ENCODE results near the gene LRRC31. TPM values are rescaled to one million over a fixed set of nuclear protein-coding genes. Genes with fewer than 3 reads are reported as not detected.

The LRRC31 gene
- total and polyA plus RNA-seq, 2 experiments from 2014 or later, result not detected

DNA sequence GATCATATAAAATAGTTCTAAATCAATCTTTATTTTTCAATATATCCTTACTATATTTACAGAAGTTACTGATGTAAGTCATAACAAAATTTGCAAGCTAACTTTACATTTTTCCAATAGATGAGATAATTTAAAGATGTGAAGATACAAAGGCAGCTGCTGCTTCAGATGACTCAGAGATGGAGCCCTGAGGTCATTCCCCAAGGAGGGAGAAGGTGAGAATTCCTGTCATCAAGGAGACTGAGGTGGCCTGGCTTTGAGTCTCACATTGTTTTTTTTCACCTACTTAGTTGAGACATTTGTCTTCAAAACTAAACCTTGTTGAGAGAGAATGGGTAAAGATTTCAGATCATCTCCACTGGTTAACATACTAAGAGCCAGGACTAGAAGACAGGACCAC lies 37.7 kb upstream of the LRRC31 start:
- Mint-ChIP-seq H3K4me1 (peaks cover 4% of the 10 kb centered on the region), H3K9me3 (peaks cover 14% of the 10 kb centered on the region), H3K36me3 (ENCODE audit: low read depth) (peaks cover 8% of the 10 kb centered on the region), H3K27ac (no peak overlapping the region; the same call in 1 of the 2 replicates), H3K4me3 (no peak overlapping the region), H3K27me3 (ENCODE audit: insufficient read depth, low read depth, poor library complexity) (no peaks in the 10 kb centered on the region)
- no peaks in the 10 kb centered on the region for H3F3A ChIP-seq (replicated peaks; ENCODE audit: low read depth)
- H4K20me1 ChIP-seq (replicated peaks; ENCODE audit: insufficient read depth), result no peaks in the 10 kb centered on the region
- H3K27me3 ChIP-seq (ENCODE audit: insufficient read depth), result no peaks in the 10 kb centered on the region
- no peaks in the 10 kb centered on the region for H3K79me2 ChIP-seq (replicated peaks; ENCODE audit: insufficient read depth)
- 0 out of 2 replicates have a peak overlapping the region, but pooled peaks have one; percentile 20 for H3K4me2 ChIP-seq
- 0 out of 2 replicates have a peak, but pooled peaks cover 4% of the 10 kb centered on the region for H3K9me2 ChIP-seq (ENCODE audit: insufficient read depth)
- peaks cover 17% of the 10 kb centered on the region; the same call in 1 of the 2 replicates for H3K4me1 ChIP-seq (ENCODE audit: insufficient read depth)
- H3K27ac ChIP-seq (ENCODE audit: low read depth), result no peak overlapping the region
- ATAC-seq (no peak), DNase-seq (ENCODE audit: low spot score) (no peak)
- H3K4me3 ChIP-seq, result no peak overlapping the region
- H3K36me3 ChIP-seq (ENCODE audit: insufficient read depth), result no peaks in the 10 kb centered on the region
- H2AFZ ChIP-seq, result no peak overlapping the region
- TF ChIP-seq POLR2AphosphoS5 (IDR thresholded peaks at IDR 0.05; ENCODE audit: low read depth) (no peak), STAT1 (IDR thresholded peaks at IDR 0.05; ENCODE audit: unreplicated experiment) (no peak), EZH2phosphoT487 (IDR thresholded peaks at IDR 0.05; ENCODE audit: unreplicated experiment) (no peak), NANOG (IDR thresholded peaks at IDR 0.05; ENCODE audit: borderline replicate concordance) (no peak), EZH2 (IDR thresholded peaks at IDR 0.05; ENCODE audit: low read depth, unreplicated experiment) (no peak), ZNF114 (CRISPR knock-in tag; IDR thresholded peaks at IDR 0.05) (no peak), CREB1 (CRISPR knock-in tag; IDR thresholded peaks at IDR 0.05; ENCODE audit: low read depth) (no peak), ZNF331 (CRISPR knock-in tag; IDR thresholded peaks at IDR 0.05; ENCODE audit: low read depth) (no peak), JUNB (IDR thresholded peaks at IDR 0.05; ENCODE audit: unreplicated experiment) (no peak)
- TF ChIP-seq, protein P1, sequence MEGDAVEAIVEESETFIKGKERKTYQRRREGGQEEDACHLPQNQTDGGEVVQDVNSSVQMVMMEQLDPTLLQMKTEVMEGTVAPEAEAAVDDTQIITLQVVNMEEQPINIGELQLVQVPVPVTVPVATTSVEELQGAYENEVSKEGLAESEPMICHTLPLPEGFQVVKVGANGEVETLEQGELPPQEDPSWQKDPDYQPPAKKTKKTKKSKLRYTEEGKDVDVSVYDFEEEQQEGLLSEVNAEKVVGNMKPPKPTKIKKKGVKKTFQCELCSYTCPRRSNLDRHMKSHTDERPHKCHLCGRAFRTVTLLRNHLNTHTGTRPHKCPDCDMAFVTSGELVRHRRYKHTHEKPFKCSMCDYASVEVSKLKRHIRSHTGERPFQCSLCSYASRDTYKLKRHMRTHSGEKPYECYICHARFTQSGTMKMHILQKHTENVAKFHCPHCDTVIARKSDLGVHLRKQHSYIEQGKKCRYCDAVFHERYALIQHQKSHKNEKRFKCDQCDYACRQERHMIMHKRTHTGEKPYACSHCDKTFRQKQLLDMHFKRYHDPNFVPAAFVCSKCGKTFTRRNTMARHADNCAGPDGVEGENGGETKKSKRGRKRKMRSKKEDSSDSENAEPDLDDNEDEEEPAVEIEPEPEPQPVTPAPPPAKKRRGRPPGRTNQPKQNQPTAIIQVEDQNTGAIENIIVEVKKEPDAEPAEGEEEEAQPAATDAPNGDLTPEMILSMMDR (conservative IDR thresholded peaks at IDR 0.05; ENCODE audit: low read depth in 2 of 2), result no peak
- TF ChIP-seq, protein P2, sequence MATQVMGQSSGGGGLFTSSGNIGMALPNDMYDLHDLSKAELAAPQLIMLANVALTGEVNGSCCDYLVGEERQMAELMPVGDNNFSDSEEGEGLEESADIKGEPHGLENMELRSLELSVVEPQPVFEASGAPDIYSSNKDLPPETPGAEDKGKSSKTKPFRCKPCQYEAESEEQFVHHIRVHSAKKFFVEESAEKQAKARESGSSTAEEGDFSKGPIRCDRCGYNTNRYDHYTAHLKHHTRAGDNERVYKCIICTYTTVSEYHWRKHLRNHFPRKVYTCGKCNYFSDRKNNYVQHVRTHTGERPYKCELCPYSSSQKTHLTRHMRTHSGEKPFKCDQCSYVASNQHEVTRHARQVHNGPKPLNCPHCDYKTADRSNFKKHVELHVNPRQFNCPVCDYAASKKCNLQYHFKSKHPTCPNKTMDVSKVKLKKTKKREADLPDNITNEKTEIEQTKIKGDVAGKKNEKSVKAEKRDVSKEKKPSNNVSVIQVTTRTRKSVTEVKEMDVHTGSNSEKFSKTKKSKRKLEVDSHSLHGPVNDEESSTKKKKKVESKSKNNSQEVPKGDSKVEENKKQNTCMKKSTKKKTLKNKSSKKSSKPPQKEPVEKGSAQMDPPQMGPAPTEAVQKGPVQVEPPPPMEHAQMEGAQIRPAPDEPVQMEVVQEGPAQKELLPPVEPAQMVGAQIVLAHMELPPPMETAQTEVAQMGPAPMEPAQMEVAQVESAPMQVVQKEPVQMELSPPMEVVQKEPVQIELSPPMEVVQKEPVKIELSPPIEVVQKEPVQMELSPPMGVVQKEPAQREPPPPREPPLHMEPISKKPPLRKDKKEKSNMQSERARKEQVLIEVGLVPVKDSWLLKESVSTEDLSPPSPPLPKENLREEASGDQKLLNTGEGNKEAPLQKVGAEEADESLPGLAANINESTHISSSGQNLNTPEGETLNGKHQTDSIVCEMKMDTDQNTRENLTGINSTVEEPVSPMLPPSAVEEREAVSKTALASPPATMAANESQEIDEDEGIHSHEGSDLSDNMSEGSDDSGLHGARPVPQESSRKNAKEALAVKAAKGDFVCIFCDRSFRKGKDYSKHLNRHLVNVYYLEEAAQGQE (IDR thresholded peaks at IDR 0.05; ENCODE audit: unreplicated experiment), result no peak
- TF ChIP-seq, protein P3, sequence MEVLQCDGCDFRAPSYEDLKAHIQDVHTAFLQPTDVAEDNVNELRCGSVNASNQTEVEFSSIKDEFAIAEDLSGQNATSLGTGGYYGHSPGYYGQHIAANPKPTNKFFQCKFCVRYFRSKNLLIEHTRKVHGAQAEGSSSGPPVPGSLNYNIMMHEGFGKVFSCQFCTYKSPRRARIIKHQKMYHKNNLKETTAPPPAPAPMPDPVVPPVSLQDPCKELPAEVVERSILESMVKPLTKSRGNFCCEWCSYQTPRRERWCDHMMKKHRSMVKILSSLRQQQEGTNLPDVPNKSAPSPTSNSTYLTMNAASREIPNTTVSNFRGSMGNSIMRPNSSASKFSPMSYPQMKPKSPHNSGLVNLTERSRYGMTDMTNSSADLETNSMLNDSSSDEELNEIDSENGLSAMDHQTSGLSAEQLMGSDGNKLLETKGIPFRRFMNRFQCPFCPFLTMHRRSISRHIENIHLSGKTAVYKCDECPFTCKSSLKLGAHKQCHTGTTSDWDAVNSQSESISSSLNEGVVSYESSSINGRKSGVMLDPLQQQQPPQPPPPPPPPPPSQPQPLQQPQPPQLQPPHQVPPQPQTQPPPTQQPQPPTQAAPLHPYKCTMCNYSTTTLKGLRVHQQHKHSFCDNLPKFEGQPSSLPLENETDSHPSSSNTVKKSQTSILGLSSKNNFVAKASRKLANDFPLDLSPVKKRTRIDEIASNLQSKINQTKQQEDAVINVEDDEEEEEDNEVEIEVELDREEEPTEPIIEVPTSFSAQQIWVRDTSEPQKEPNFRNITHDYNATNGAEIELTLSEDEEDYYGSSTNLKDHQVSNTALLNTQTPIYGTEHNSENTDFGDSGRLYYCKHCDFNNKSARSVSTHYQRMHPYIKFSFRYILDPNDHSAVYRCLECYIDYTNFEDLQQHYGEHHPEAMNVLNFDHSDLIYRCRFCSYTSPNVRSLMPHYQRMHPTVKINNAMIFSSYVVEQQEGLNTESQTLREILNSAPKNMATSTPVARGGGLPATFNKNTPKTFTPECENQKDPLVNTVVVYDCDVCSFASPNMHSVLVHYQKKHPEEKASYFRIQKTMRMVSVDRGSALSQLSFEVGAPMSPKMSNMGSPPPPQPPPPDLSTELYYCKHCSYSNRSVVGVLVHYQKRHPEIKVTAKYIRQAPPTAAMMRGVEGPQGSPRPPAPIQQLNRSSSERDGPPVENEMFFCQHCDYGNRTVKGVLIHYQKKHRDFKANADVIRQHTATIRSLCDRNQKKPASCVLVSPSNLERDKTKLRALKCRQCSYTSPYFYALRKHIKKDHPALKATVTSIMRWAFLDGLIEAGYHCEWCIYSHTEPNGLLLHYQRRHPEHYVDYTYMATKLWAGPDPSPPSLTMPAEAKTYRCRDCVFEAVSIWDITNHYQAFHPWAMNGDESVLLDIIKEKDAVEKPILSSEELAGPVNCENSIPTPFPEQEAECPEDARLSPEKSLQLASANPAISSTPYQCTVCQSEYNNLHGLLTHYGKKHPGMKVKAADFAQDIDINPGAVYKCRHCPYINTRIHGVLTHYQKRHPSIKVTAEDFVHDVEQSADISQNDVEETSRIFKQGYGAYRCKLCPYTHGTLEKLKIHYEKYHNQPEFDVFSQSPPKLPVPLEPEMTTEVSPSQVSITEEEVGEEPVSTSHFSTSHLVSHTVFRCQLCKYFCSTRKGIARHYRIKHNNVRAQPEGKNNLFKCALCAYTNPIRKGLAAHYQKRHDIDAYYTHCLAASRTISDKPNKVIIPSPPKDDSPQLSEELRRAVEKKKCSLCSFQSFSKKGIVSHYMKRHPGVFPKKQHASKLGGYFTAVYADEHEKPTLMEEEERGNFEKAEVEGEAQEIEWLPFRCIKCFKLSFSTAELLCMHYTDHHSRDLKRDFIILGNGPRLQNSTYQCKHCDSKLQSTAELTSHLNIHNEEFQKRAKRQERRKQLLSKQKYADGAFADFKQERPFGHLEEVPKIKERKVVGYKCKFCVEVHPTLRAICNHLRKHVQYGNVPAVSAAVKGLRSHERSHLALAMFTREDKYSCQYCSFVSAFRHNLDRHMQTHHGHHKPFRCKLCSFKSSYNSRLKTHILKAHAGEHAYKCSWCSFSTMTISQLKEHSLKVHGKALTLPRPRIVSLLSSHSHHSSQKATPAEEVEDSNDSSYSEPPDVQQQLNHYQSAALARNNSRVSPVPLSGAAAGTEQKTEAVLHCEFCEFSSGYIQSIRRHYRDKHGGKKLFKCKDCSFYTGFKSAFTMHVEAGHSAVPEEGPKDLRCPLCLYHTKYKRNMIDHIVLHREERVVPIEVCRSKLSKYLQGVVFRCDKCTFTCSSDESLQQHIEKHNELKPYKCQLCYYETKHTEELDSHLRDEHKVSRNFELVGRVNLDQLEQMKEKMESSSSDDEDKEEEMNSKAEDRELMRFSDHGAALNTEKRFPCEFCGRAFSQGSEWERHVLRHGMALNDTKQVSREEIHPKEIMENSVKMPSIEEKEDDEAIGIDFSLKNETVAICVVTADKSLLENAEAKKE (CRISPR knock-in tag; IDR thresholded peaks at IDR 0.05), result no peak
- TF ChIP-seq, protein P4, sequence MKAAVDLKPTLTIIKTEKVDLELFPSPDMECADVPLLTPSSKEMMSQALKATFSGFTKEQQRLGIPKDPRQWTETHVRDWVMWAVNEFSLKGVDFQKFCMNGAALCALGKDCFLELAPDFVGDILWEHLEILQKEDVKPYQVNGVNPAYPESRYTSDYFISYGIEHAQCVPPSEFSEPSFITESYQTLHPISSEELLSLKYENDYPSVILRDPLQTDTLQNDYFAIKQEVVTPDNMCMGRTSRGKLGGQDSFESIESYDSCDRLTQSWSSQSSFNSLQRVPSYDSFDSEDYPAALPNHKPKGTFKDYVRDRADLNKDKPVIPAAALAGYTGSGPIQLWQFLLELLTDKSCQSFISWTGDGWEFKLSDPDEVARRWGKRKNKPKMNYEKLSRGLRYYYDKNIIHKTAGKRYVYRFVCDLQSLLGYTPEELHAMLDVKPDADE (IDR thresholded peaks at IDR 0.05), result no peak
